Measurements from ENCODE around the gene ATG12.

The ATG12 gene

DNA sequence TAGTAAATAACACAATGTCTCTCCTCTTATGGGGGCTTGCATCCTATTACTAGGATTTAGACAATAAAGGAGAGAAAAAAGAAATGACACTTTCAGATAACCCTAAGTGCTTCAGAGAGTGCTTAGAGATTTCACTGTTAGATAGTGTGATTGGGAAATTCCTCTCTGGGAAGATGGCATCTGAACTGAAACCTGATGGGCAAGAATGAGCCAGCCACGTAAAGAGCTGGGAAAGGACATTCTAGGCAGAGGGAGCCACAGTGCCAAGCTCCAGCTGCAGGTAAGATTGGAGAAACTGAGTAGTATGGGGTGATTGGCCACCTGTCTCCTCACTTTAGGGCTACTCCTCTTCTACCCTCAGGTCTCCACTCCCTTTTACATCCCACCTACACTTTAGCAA, 39.4 kb downstream of the ATG12 start:
- no peak for DNase-seq

GRCh38 chr5:115801152-115801551, 40.2 kb downstream of the ATG12 start:
- DNase-seq: no peak

- DNase-seq: no peak
Observed at GRCh38 chr5:115800108-115800507, 41.3 kb downstream of the ATG12 start.

DNA sequence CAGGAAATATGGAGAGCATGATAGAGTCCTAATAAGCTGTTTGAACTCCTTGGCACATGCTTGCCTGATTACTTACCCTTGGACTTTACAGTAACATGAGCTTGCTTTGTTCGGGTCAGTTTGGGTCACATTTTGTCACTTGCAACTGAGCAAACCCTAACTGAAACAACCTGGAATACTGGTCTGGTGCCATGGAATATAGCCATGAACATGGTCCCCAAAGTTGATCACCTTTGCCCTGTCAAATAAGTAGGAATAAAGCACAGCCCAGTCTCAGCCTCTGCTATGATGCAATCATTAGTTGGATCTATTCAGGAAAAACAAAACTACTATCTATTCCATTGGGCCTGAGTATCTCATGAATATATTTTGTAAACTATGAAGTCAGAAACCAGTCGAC, 43.1 kb downstream of the ATG12 start:
- DNase-seq: no peak

GRCh38 chr5:115796656-115797055, 44.7 kb downstream of the ATG12 start:
- DNase-seq: no peak

GRCh38 chr5:115795700-115796099, 45.7 kb downstream of the ATG12 start:
- DNase-seq: no peak

DNA sequence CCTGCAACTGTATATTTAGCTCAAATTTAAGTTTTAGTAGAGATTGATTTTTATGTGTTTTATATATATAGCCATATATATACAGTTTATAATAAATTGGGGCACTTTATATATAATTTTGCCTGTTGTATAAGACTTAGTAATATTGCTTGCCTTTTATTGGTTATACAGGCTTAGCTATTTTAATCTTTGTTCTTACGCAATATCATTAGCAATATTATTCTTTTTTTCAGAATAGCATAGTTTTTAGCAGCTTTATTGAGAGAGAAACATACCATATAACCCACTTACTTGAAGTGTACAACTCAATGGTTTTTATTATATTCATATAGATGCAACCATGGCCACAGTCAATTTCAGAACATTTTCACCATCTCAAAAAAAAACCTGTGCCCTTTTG, 52.9 kb downstream of the ATG12 start:
- DNase-seq: no peak

DNA sequence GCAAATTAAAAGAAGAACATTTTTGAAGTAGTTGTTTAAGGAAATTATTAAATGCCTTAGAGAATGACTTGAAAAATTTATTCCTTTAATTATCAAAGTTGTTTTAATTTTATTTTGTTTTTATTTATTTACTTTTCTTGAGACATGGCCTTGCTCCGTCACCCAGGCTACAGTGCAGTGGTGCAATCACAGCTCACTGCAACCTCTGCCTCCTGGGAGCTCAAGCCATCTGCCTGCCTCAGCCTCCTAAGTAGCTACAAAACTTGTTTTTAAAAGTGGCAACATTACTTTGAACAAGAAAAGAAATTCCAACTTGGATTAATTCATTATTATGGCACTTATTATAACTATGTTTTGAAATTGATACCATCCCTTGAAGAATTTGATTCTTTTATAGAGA, 53.9 kb downstream of the ATG12 start:
- no peak for DNase-seq

GRCh38 chr5:115785381-115786065, 55.8 kb downstream of the ATG12 start:
- DNase-seq: no peak

GRCh38 chr5:115778417-115778816, 62.9 kb downstream of the ATG12 start:
- DNase-seq: no peak

Data from NCI-H1417 treated with DMSO at 0.1 percent for 48 hours (cell line).